HCT116 (cell line): ENCODE results near the gene RIGI.

ENCODE experiments used
- CBX3 ChIP-seq: IDR thresholded peaks from 2 replicates; pipeline ENCODE4 v1.6.1; 2012; ENCODE audit warnings: low read depth
- CTCF ChIP-seq, 3 experiments: fragments of 200-600 bp in 1 of 3; sonication (generic) in 1 of 3; IDR thresholded peaks in 2 of 3; conservative IDR thresholded peaks in 1 of 3; 2 replicates each; pipeline ENCODE4 v1.5.1; 2012 to 2017; ENCODE audit warnings: low read depth in 2 of 3, low read length in 2 of 3, antibody characterized with exemption in 1 of 3, borderline replicate concordance in 1 of 3, control low read depth in 1 of 3, mild to moderate bottlenecking in 1 of 3, mixed read lengths in 1 of 3, mixed run types in 1 of 3, moderate library complexity in 1 of 3; ENCODE audit not compliant: insufficient read depth in 1 of 3
- EGR1 ChIP-seq: IDR thresholded peaks from 2 replicates; pipeline ENCODE4 v1.6.1; 2012; ENCODE audit warnings: low read depth
- EZH2 ChIP-seq: fragments of 200-600 bp; sonication (generic); IDR thresholded peaks from 2 replicates; pipeline ENCODE4 v1.6.1; 2017; ENCODE audit warnings: antibody characterized with exemption, mixed run types
- JUND ChIP-seq: IDR thresholded peaks from 2 replicates; pipeline ENCODE4 v1.6.1; 2012
- POLR2AphosphoS5 ChIP-seq: IDR thresholded peaks from 2 replicates; pipeline ENCODE4 v1.6.1; 2011; ENCODE audit warnings: mild to moderate bottlenecking, low read depth, low read length, moderate library complexity
- REST ChIP-seq: IDR thresholded peaks from 2 replicates; pipeline ENCODE4 v1.6.1; 2012; ENCODE audit warnings: low read depth
- SP1 ChIP-seq: IDR thresholded peaks from 2 replicates; pipeline ENCODE4 v1.6.1; 2012; ENCODE audit warnings: low read depth
- TCF7L2 ChIP-seq: IDR thresholded peaks from 2 replicates; pipeline ENCODE4 v1.7.0; 2011; ENCODE audit warnings: borderline replicate concordance, inconsistent platforms; ENCODE audit not compliant: insufficient read depth, insufficient read length; ENCODE audit errors: extremely low read depth
- YY1 ChIP-seq: IDR thresholded peaks from 2 replicates; pipeline ENCODE4 v1.6.1; 2011; ENCODE audit warnings: low read length, low read depth, moderate library complexity, mild to moderate bottlenecking; ENCODE audit not compliant: insufficient replicate concordance; ENCODE audit errors: extremely low read depth
- ZFX ChIP-seq: fragments of 450-650 bp; IDR thresholded peaks from 2 replicates; pipeline ENCODE4 v1.6.1; 2017

GRCh38 chr9:32524892-32525708, 896 bp downstream of the RIGI start:
- no peak for TF ChIP-seq CBX3
- TF ChIP-seq POLR2AphosphoS5: no peak
- no peak for TF ChIP-seq CTCF (IDR thresholded peaks at IDR 0.05 in 2 of 3, conservative IDR thresholded peaks at IDR 0.05 in 1 of 3; ENCODE audit: borderline replicate concordance in 1 of 3, insufficient read depth in 1 of 3, low read depth in 2 of 3, low read length in 2 of 3)
- no peak for TF ChIP-seq EZH2
- no peak for TF ChIP-seq TCF7L2
- no peak for TF ChIP-seq EGR1
- no peak for TF ChIP-seq REST
- TF ChIP-seq SP1: no peak
- no peak for TF ChIP-seq YY1
- TF ChIP-seq JUND: no peak
- no peak for TF ChIP-seq ZFX
